Measurements from ENCODE around the gene ZNF148.

ZNF148 gene

GRCh38 chr3:125332504-125332903, 42.6 kb downstream of the ZNF148 start:
- DNase-seq (ENCODE audit: low read depth) = no peak

GRCh38 chr3:125331243-125331642, 43.9 kb downstream of the ZNF148 start:
- no peak for DNase-seq (ENCODE audit: low read depth)

- no peak for DNase-seq (ENCODE audit: low read depth)
Observed at GRCh38 chr3:125326957-125327356, 48.2 kb downstream of the ZNF148 start.

- DNase-seq (ENCODE audit: low read depth) = no peak
Observed at GRCh38 chr3:125325746-125326145, 49.4 kb downstream of the ZNF148 start.

- no peak for DNase-seq (ENCODE audit: low read depth)
Observed at GRCh38 chr3:125324341-125324740, 50.8 kb downstream of the ZNF148 start.

DNA sequence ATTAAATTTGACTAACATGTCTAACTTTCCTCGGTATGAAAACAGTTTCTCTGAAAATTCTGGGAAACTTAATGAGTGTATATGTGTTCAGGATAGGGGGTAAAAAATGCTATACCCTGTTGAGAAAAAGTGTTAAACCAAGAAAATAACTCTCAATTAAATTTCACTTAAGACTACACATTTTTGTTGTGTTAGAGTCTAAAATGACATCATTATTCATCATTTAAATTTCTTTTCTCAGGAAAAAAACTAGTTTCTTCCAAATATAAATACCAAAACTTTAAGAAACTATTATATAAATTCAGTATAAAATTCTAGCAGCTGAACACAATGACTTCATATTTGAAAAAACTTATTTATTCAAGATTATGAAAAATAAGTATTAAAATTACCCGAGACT, 52.2 kb downstream of the ZNF148 start:
- no peak for DNase-seq (ENCODE audit: low read depth)

DNA sequence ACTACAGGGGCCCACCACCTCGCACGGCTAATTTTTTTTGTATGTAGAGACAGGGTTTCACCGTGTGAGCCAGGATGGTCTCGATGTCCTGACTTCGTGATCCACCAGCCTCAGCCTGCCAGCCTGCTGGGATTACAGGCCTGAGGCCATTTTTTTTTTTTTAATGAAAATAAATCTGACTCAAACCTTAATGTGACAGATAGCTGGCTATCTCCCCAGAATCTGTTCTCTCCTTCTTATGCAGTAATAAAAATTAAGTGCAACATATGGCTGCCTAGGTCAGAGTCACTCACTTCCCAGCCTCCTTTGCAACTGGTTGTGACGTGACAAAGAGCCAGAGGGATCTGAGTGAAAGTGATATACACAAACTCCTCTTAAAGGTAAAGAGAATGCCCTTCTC, 53.0 kb downstream of the ZNF148 start:
- no peak for DNase-seq (ENCODE audit: low read depth)

DNA sequence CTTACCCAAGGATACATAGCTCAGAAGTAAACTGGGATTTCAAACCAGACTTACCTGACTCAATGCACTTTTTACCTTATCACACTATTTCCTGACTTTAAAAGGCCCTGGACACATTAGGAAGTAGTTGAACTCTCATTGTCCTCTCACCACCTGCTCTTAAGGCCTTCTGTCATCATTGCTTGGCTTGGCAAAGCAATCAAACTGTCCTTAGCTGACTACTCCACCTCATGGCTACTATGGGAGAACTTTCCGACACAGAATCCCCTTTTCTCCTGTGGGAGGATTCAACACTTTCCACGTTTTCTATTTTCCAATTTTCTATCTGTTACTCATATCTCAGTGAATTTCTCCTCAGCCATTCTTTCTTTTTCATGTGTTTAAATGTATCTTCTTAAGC, 55.4 kb downstream of the ZNF148 start:
- no peak for DNase-seq (ENCODE audit: low read depth)

DNA sequence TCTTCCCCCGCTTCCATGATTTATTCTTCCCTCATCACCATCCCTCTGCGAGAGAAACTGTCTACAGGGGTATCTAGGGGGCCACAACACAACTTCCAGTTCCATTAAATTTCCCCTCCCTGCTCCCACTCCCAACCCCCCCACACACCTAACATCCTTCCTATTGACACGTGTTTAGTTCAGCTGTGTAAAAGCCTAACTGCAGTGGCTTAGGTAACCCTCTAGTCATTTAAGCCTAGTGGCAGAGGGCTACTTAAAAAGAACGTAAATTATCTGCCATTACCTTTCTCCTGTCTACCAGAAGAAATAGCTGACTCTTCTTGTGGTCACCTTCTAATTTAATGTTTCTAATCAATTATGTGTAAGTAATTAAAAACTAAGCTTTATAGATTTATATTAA, 56.3 kb downstream of the ZNF148 start:
- no peak for DNase-seq (ENCODE audit: low read depth)

DNA sequence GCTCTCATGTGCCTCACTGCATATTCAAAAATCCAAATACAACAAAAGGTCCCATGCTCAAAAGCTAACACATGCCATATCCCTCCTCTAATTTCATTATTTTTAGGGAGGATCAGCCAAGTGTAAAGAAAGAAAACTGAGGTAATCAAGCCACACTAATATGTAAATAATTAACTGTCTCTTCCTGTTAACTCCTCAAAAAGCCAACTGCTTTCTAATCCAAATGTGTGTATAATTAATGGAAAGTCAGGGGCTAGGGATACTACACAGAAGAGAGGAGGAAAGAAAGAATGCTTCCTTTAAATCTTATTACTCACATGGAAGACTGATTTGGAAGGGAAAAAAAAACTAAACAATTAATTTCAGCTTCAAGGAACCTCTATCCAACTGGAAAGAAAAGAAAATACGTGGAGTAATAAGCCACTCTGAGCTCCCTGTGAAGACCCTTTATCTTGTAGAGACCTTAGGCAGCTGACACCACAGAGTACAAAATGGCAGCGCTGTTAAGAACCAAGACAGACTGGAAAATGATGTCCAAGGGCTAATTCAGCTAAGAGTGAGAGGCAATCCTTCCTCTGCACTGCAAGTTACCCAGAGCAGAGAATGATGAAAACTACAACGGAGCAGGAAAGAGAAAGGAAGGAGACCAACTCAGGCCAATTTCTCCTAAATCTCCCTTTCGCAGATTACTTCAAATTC, 56.8 kb downstream of the ZNF148 start:
- no peak for DNase-seq (ENCODE audit: low read depth)

GRCh38 chr3:125317761-125318160, 57.4 kb downstream of the ZNF148 start:
- no peak for DNase-seq (ENCODE audit: low read depth)

DNA sequence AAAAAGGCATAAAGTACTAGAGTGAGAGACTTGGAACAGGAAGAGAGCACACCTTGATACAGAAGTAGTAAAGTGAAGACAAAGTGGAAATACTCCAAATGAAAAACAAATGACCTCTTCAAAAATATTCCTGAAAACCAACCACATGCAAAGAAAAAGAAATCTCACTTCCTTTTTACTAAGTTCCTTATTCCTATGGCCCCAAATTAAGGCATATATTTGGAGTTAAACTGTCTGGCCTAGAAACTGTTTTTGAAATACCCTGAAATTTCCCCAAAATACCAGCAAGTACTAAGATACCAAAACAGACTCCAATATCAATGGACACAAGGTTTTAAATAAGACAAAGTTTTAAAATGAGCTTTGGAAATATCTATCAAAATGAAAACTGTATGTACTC, 58.2 kb downstream of the ZNF148 start:
- no peak for DNase-seq (ENCODE audit: low read depth)

- DNase-seq (ENCODE audit: low read depth) = no peak
Observed at GRCh38 chr3:125316246-125316645, 58.9 kb downstream of the ZNF148 start.

DNA sequence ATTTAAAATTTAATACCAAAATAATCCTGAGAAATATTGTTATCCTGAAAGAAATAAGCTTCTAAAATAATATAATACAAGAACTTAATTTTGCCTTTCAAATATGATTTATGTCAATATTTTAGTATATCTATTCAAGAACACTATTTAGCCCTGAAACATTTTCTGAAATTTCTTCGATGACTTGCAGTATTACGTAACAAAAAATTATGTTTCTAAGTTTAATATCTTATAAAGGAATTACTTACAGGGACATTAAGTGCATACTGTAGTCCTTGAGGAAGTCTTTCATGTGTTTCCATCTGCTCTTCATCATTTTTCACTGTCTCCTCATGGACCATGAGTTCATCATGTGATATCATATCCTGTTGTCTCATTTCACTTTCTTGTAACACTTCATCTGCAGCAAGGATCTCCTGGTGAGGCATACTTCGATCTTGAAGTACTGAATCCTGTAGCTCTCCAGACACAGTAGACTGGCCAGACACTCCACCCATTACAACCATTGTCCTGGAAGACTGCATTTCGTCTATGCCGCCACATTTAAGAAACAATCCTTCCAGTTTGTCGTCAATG, 62.0 kb downstream of the ZNF148 start:
- no peak for DNase-seq (ENCODE audit: low read depth)

GRCh38 chr3:125310623-125311081, 64.5 kb downstream of the ZNF148 start:
- DNase-seq (ENCODE audit: low read depth) = peak; percentile 32

DNA sequence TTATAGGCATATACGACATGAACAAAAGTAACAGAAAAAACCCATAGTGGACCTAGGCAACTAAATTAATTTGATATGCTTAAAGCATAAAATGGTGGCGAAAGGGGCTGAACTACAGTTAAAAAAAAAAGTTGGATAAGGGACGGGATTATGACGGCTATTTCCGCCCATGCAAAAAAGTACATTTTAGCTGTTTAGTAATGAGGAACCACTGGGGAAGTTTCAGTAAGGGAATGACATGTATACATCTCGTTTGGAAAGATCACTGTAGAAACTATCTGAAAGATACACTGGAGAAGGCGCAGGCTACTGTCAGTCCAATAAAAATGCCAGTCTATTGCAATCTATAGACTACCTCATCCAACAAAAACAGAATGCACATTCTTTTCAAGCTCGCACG, 65.6 kb downstream of the ZNF148 start:
- no peak for DNase-seq (ENCODE audit: low read depth)

DNA sequence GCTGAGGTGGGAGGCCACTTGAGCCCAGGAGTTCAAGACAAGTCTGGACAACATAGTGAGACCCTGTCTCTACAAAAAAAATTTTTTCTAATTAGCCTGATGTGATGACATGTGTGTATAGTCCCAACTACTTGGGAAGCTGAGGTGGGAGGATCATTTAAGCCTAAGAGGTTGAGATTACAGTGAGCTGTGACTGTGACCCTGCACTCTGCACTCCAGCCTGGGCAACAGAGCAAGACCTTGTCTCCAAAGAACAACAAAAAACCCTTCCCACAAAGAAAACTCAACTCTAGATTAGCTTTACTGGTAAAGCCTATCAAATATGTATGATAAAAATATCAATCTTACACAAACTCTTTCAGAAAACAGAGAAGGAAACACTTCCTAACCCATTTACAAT, 68.5 kb downstream of the ZNF148 start:
- DNase-seq (ENCODE audit: low read depth) = no peak

- DNase-seq (ENCODE audit: low read depth) = no peak
Observed at GRCh38 chr3:125302932-125303331, 72.2 kb downstream of the ZNF148 start.

GRCh38 chr3:125300416-125300815, 74.7 kb downstream of the ZNF148 start:
- DNase-seq (ENCODE audit: low read depth) = no peak

DNA sequence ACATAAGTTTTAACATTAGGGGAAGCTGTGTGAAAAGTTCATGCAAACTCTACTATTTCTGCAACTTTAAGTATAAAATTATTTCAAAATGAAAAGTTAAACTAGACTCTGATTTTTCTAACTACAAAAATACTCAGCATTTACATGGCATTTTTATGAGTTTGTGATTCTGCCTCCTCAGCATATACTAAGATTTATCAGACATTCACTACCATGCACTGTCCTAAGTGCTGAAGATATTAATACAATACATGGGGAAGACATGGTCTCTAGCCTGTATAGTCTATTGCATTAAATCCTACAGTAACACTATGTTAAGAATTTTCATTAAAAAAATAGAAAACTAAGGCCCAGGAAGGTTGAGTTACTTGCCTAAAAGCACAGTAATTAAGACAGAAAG, 80.7 kb downstream of the ZNF148 start:
- DNase-seq (ENCODE audit: low read depth) = no peak

DNA sequence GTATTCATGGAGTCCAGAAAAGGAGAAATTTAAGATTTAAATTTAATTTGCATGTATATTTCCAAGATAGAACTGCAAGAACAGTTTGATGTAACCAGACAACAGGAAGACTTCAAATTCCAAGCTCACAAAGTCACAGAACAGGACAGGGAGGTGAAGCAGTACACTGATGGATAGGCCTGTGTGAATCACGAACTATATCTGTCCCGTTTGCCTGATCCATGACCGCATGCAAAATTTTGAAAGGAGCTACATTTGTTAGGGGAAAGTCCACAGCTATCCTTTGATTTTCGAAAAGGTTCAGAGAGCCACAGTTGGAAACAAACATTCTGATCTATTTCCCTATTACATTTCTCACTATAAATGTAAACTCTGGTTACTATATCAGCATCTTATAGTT, 83.1 kb downstream of the ZNF148 start:
- no peak for DNase-seq (ENCODE audit: low read depth)

DNA sequence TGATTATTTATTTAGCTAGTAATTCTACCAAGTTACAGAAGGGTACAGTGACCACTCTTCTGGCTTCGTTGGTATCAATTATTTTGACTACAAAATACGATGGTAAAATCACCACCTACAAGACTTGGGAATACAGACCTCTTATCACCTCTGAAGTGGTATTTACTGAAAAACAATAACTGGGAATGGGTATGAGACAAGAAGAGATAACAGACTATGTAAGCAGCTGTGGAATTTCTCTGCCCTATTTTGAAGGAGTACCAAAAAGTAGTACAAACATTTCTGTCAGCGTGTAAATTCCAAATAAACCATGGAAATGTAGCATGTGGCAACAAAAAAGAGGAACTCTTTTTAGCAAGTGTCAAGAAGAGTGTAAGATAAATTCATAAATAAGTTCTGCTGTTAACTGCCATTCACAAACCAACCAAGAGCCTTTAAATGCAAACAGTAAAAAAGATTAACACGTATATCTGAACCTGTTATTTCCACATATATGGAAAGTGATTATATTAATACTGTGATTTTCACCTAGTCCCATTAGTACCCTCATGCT, 85.6 kb downstream of the ZNF148 start:
- no peak for DNase-seq (ENCODE audit: low read depth)

- DNase-seq (ENCODE audit: low read depth) = no peak
Observed at GRCh38 chr3:125287248-125287647, 87.9 kb downstream of the ZNF148 start.

DNA sequence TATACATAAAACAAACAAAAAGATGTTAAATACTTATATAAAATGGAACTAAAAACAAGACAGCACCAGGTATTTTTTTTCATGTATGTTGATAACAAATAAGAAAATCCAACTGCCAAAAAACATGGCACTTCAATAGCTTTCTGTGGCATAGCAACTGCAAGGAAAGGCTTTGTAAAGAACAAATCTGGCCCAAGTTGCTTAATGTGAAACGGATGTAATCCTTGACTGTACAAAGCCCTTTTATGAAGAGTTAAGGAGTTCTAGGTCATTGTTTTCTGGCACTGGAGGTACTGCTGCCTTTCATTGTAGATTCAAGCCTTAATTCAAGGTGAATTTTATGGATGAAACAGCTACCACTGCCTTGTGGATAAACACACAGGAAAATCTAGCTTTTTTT, 93.7 kb downstream of the ZNF148 start:
- no peak for DNase-seq (ENCODE audit: low read depth)
